ENCODE data around the gene MRAS.
"Not testable (repeated sequence)": the region's sequence is repeated elsewhere in the genome, so short reads cannot be mapped to it uniquely, and the experiment has no call there.

Gene MRAS

GRCh38 chr3:138450704-138451424, 102.5 kb downstream of the MRAS start:
- DNase-seq, result no peak

- no peak for DNase-seq
Observed at GRCh38 chr3:138451595-138452162, 103.3 kb downstream of the MRAS start.

- DNase-seq, result no peak
Observed at GRCh38 chr3:138452436-138452835, 104.1 kb downstream of the MRAS start.

- DNase-seq, result not testable (repeated sequence)
Observed at GRCh38 chr3:138453940-138454339, 105.6 kb downstream of the MRAS start.

Data from NCI-H510A (cell line).